HG02938 (cell line): ENCODE measurements around the gene CEP112.
"Not testable (repeated sequence)": the region's sequence is repeated elsewhere in the genome, so short reads cannot be mapped to it uniquely, and the experiment has no call there.

ENCODE experiments used
- ATAC-seq: cut with Tn5 transposase; IDR thresholded peaks from one replicate; pipeline ENCODE4 v1.9.1; 2021; ENCODE audit warnings: mild to moderate bottlenecking, moderate library complexity; ENCODE audit not compliant: unreplicated experiment

The CEP112 gene

DNA sequence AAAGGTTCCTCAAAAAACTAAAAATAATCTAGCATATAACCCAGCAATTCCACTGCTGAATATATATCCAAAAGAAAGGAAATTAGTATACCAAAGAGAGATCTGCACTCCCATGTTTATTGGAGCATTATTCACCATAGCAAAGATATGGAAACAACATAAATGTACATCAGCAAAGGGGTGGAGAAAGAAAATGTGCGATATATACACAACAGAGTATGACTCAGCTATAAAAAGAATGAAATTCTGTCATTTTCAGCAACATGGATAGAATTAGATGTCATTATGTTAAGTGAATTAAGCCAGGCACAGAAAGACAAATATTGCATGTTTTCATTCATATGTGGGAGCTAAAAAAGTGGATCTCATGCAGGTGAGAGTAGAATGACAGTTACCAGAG lies 350.8 kb downstream of the CEP112 start:
- no peak for ATAC-seq

DNA sequence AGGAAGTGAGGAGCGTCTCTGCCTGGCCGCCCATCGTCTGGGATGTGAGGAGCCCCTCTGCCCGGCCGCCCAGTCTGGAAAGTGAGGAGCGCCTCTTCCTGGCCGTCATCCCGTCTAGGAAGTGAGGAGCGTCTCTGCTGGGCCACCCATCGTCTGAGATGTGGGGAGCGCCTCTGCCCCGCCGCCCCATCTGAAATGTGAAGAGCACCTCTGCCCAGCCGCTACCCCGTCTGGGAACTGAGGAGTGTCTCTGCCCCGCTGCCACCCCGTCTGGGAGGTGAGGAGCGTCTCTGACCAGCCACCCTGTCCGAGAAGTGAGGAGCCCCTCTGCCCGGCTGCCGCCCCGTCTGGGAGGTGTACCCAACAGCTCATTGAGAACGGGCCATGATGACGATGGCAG lies 354.7 kb downstream of the CEP112 start:
- not testable (repeated sequence) for ATAC-seq

DNA sequence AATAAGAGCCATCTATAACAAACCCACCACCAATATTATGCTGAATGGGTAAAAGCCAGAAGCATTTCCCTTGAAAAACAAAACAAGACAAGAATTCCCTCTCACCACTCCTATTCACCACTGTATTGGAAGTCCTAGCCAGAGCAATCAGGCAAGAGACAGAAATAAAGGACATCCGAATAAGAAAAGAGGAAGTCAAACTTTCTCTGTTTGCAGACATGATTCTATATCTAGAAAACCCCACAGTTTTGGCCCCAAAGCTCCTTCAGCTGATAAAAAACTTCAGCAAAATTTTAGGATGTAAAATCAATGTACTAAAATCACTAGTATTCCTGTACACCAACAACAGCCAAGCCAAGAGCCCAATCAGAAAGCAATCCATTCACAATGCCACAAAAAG lies 358.7 kb downstream of the CEP112 start:
- ATAC-seq: no peak

DNA sequence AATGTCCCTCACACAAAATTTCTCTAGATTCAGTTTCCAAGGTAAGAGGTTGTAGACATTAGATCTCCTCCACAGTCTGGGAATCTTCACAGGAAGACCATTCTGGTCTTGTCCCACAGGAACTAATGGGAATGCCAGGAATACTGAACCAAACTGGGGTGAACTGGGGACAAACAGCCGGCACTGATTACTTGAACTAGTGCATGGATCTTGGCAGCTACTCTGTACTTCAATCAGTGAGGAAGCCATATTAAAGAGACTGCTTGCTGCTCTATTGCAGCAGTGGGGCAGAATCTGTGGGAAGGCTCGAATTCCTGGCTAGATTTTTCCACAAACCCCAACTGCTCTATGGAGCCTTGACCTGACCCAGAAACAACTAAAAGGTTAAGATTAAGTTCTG lies 361.6 kb downstream of the CEP112 start:
- no peak for ATAC-seq

DNA sequence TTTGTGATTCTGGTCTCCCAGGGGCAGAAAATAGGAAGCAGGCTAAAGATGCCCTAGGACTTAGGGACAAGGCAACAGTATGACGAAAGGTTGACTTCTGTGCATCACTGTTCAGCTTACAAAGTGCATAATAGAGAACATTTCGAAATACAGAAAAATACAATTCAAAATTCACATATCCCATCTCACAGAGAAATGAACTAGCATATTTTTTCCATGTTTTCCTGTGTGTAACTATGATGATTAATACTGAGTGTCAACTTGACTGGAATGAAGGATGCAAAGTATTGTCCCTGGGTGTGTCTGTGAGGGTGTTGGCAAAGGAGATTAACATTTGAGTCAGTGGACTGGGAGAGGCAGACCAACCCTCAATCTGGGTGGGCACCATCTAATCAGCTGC lies 365.4 kb downstream of the CEP112 start:
- ATAC-seq: not testable (repeated sequence)

DNA sequence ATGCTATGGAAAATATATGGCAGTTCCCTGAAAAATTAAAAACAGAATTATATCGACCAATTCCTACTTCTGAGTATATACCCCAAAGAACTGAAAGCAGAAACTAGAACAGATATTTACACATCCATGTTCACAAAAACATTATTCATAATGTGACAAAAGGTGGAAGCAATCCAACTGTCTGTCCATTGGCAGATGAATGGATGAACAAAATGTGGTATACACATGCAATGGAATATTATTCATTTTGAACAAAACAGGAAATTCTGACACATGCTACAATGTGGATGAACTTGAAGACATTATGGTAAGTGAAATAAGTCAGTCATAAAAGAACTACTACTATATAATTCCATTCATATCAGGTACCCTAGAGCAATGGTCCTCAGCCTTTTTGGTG lies 367.0 kb downstream of the CEP112 start:
- ATAC-seq: no peak

DNA sequence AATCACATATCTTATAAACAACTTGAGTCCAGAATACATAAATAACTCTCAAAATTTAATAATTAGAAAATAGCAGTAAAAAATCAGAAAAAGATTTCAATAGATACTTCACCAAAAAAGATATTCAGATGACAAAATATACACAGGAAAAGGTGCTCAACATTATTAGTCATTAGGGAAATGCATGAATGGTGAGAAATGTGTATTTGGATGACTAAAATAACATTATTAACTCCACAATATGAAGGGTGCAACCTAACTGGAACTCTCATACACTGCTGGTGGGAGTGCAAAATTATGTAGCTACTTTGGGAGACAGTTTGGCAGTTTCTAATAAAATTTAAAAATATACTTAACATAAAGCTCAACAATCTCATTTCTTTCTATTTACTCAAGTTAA lies 368.2 kb downstream of the CEP112 start:
- ATAC-seq: no peak

DNA sequence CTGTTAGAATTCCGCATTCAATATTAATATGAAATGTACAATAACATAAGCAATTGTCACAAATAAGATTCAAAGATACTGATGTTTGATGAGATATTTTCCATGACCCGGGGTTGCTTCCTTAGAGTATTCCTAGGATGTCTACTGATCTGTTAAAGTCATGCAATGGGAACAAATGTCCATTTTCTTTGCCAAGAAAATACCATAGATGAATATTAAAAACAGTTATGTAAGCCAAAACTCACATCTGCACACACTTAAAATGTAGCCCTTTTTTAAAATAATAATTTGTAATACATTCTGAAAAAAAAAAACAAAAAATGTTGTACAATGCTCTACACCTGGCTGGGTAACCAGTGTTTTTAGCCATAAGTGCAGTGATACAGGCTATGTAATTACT lies 371.1 kb downstream of the CEP112 start:
- ATAC-seq: no peak

DNA sequence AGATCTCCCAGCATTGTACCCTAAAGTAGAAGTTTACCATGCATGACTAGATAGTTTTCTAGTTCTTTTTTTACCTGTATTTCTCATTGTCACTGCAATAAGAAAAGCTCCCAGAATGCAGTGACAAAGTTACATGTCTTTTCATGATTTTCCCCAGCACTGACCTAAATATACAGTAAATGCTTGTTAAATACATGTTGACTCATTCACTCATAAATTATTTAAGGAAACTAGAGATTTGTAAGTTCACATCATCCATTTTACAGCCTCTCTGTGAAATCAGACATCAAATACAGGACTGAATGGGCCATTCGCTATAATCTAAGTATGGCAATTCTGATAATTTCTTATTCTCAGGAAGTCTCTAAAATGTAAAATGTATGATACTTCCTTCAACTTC lies 371.6 kb downstream of the CEP112 start:
- no peak for ATAC-seq

DNA sequence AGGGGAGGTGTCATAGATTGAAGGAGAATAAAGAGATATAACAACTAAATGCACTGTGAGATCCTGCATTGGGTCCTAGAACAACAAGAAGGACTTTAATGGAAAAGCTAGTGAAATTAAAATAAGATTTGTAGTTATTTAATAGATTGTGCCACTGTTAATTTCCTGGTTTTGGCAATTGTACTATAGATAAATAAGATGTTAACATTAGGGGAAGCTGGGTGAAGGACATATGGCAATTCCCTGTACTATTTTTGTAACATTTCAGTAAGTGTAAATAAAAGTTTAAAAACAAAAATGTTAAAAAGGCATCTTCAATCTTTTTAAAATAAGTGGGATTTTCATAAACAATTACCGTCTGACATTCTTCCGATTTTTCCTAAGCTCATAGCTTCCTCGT lies 372.1 kb downstream of the CEP112 start:
- no peak for ATAC-seq

DNA sequence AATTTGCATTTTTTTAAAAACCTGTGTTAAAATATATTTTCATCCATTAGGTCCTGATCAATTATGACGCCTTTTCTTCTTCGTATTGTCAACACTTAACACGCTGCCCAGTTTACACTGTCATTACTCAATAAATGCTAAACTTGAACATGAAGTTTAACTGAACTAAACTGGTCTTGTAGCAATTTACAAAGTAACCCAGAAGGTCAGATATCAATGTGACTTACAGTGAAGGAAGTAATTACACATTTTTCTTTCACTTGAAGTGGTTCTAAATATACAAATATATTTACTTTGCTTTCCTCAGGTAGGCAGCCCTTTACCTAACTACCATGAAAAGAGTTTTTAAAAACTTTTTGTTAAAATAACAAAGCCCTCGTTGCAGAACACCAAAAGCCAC lies 374.0 kb downstream of the CEP112 start:
- ATAC-seq: no peak

DNA sequence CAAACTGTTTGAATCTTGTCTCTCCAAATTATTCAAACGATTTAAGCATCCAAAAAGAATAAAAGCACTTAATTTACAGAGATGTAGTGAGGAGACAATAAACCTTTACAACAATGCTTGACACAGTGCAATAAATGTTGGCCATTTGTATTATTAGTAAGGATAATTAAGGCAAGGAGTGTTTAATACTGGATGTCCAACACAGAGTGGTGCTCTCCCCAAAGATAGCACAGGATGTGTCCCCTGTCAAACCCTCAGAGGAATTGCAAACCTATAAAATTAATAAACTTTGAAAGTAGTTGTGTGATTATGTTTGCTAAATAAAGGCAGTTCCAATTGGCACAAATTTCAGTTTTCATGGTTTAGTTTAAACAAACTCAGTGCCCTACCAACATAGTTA lies 377.5 kb downstream of the CEP112 start:
- ATAC-seq: no peak

DNA sequence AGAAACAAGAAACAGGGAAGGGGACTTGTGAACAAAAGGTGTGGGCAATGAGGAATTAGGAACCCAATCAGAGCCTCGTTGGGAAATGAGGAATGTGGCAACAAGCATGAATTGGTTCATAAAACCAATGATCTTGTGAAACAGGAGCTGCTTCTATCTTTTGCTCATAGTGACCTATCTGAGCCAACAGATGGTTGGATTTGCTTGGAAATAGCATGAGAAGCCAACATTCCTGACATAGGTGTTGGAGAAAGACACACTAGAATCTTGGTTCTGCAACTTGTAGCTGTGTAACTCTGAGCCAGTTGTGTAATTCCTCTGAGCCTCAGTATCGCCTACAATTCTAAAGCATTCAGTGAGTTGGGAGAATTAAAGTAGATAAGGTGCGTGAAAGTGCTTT lies 378.6 kb downstream of the CEP112 start:
- no peak for ATAC-seq

DNA sequence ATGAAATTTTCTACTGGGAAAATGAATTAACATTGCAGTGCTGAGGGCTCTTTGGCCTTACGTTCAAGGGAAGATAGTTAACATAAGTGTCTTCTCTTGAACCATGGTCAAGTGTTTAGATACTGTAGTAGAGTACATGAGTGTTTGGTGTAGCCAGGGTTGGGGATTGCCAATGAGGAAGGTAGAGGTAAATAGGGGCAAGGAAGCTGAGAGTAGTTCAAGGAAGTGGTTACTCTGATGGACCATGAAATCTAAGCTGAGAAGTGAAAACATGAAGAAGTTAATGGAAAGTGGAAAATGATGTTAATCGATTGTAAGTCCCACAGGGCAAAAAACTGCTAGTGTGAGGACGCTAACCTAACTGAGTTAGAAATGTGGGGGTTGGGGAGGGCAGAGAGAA lies 380.9 kb downstream of the CEP112 start:
- no peak for ATAC-seq

DNA sequence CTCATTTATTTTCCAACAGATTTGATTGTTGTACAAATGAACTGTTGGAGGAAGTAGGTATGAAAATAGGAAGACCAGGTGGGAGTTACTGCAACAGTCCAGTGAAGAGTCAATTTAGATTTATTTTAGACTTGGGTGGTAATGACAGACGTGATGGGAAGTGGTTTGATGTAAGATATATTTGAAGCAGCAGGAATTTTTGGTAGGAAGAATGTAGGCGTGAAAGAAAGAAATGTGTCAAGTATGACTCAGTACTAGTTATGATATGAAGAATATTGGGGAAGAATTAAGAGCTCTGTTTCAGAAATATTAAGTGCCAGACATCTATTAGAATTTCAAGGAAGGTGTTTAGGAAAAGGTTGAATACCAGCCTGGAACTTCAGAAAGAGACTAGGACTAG lies 382.6 kb downstream of the CEP112 start:
- no peak for ATAC-seq

DNA sequence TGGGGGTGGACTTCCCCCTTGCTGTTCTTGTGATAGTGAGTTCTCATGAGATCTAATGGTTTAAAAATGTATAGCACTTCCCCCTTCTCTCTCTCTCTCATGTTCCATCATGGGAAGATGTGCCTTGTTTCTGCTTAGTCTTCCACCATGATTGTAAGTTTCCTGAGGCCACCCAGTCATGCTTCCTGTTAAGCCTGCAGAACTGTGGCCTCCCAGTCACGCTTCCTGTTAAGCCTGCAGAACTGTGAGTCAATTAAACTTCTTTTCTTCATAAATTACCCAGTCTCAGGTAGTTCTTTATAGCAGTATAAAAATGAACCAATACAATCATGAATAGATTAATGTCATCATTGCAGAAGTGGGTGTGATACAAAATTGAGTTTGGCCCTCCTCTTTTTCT lies 383.4 kb downstream of the CEP112 start:
- ATAC-seq: not testable (repeated sequence)

DNA sequence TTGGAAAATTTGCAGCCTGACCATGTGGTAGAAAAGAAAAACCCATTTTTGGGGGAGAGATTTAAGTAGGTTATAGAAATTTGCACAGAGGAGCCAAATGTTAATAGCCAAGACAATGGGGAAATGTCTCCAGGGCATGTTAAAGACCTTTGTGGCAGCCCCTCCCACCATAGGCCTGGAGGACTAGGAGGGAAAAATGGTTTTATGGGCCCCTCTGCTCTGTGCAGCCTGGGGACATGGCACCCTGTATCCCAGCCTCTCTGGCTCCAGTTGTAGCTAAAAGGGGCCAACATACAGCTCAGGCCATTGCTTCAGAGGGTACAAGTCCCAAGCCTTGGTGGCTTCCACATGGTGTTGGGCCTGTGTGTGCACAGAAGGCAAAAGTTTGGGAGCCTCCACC lies 384.6 kb downstream of the CEP112 start:
- no peak for ATAC-seq

DNA sequence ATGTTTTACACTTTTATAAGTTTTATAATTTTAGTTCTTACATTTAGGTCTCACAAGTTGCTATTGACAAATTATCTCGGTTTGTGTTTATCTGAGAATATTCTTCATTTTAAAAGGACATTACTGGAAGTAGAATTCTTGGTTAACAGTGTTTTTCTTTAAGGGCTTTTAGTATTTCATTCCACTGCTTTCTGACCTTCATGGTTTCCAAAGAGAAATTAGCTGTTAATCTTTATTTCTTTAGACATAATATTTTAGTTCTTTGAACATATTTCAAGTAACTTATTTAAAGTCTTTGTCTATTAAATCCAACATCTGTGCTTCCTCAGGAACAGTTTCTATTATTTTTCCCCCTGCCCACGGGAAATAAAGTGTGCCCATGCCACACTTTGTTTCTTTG lies 390.4 kb downstream of the CEP112 start:
- ATAC-seq: no peak

DNA sequence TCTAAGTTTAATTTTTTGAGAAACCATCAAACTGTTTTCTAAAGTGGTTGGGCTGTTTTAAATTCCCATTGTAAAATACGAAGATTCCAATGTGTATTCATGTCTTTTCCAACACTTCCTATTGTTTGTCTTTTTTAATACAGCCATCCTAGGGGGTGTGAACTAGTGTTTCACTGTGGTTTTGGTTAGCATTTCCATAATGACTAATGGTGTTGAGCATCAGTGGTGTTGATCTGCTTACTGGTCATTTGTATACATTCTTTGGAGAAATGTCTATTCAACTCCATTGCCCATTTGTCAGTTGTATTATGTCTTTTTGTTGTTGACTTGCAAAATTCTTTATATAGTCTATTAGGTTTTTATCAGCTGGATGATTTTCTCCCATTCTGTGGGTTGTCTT lies 391.3 kb downstream of the CEP112 start:
- no peak for ATAC-seq

DNA sequence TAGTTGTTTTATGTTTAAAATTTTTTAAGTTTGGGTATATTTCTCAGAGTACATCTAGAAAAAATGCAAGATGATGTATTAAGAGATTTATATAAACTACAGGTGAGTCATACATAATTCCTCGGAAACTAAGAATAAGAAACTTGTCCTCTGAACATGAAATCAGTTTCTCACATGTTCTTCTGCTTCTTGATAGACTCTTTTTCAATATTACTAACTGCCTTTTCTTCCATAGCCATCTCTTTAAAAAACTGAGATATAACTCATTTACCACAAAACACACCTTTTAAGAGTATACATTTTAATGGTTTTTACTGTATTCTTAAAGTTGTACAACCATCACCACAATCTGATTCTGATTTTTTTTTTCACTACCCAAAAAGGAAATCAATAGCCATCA lies 392.1 kb downstream of the CEP112 start:
- ATAC-seq: no peak

DNA sequence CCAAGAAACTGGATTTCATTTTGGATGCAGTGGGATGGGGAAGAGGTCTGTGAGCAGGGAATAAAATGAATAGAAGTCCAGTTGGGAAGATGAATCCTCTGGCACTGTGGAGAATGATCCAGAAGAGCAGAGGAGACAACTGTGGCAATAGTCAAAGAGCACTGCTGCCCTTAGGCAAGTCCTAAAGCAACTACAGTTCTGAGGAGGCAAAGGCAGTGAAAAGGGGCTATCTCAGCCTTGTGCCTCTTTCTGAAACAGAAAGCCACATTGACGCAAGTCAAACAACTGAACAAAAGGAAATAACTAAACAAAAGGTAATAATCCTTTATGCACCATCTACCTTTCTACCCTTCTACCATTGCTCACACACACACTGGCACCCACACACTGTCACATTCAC lies 392.5 kb downstream of the CEP112 start:
- ATAC-seq: no peak

DNA sequence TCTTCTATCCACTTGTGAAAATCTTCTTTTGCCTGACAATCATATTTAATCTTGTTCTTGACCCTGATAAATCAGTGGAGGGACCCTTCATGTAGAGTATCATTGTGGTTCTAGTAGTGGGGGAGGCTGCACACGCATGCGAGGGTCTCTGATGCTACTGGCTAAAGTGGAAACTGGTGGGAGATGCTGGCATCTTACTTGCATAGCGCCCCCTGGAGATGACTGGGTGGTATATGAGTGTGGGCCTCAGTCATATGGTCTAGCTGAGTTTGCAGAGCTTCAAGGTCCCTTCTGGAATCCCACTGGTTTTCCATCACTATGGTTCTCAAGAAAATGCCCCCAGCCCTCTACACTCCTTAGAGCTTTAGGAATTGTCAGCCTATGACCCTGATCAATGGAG lies 394.1 kb downstream of the CEP112 start:
- ATAC-seq: no peak

DNA sequence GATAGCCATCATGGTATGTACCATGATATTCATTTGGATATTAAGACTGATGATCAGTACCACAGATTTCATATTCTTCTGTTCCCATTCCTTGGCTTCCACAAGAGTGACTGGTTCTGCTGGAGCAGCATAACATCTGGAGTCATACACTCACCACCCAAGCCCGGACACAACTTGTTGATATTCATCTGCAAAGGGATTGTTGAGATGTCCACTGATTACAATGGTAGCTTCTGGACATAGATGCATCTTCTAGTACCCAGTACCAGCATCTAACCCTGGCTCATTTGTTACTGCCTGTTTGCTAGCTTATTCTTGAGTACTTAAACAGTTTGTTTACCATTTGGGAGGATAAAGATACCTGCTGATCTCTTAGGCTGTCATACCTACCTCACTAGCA lies 394.8 kb downstream of the CEP112 start:
- ATAC-seq: no peak

DNA sequence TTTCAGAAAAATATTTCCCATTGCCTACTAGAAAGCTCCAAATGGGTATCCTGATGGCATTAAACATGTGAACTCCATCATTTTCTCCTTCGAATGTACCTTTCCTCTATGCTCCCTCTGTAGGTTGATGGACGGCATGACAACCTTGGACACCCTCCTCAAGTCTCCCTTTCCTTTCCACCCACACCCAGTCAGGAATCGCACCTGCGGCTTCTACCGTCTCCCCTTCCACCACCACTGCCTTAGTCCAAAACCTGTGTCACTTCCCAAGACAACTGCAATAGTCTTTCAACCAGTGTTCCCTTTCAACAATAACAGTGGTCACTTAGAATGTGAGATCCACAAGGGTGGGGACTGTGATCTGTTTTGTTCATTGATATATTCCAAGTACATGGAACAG lies 397.4 kb downstream of the CEP112 start:
- ATAC-seq: no peak
